HG02870 (cell line): ENCODE measurements around the gene OPN1MW.
"Not testable (repeated sequence)": the region's sequence is repeated elsewhere in the genome, so short reads cannot be mapped to it uniquely, and the experiment has no call there.

Experiments used
- ATAC-seq: cut with Tn5 transposase; IDR thresholded peaks from one replicate; pipeline ENCODE4 v1.9.1; 2021; ENCODE audit warnings: mild to moderate bottlenecking, moderate library complexity; ENCODE audit not compliant: unreplicated experiment

Gene OPN1MW

GRCh38 chrX:154209670-154210418 is 27.4 kb downstream of the OPN1MW start:
- not testable (repeated sequence) for ATAC-seq

DNA sequence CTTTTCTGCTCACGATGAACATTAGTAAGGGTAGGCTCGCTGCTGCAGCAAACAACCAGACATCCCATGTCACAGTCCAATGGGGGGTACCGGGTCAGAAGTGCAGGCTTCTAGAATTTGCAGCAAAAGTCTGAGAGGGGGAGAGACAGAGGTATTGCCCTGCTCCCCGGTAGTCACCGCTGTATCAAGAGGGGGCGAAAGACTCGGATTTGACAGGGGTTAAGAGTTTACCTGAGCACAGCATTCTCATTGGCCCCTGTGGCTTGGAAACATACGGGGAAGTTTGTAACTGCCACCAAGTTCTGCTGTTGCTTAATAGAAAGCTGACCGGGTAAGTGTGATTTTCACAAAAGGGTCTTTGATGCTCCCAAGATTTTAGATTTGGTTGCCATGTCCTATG is 28.7 kb downstream of the OPN1MW start:
- not testable (repeated sequence) for ATAC-seq

- not testable (repeated sequence) for ATAC-seq
Measured at GRCh38 chrX:154211499-154211898, 29.1 kb downstream of the OPN1MW start.

GRCh38 chrX:154219456-154219855 is 37.1 kb downstream of the OPN1MW start, which contains the start of gene OPN1MW2:
TSS of gene OPN1MW2 (plus strand) at chrX:154219756. CDS start at chrX:154219816, 60 bp downstream.
- not testable (repeated sequence) for ATAC-seq

GRCh38 chrX:154225292-154225691 is 42.9 kb downstream of the OPN1MW start:
- not testable (repeated sequence) for ATAC-seq

DNA sequence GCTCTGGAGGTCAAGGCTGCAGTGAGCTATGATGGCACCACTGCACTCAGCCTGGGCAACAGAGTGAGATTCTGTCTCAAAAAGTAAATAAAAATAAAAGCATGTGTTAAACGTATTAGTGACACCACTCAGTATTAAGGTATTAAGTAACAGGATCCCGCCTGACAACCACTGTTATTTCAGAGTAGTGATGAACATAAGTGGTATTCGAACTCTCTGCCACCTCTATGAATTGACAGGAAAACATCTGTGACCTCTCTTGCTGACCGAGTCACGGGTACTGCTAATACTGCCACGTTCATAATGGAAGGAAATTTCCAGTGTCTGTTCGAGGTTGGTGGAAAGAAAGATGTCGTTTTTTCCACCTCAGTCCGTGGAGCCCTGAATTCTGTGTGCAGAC is 44.3 kb downstream of the OPN1MW start:
- ATAC-seq = not testable (repeated sequence)

- not testable (repeated sequence) for ATAC-seq
Measured at GRCh38 chrX:154231443-154231842, 49.0 kb downstream of the OPN1MW start.

- ATAC-seq = not testable (repeated sequence)
Measured at GRCh38 chrX:154233620-154234019, 51.2 kb downstream of the OPN1MW start.

- ATAC-seq = not testable (repeated sequence)
Measured at GRCh38 chrX:154238939-154239559, 56.7 kb downstream of the OPN1MW start.

DNA sequence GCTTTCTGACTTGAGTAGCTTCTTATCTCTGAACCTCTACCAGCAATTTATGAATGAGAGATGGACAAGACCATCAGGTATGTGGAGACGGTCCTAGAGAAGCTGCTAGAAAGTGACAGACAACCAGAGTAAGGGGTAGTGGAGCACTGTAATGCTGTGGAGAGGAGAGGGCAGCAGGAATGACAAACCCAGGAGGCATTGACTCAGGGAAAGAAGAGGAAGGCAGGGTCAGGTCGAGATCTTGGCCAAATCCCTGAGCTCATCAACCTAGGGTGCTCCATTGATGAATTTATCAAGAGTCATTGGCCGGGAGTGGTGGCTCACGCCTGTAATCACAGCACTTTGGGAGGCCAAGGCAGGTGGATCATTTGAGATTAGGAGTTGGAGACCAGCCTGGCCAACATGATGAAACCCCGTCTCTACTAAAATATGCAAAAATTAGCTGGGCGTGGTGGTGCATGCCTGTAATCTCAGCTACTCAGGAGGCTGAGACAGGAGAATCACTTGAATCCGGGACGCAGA is 57.6 kb downstream of the OPN1MW start:
- not testable (repeated sequence) for ATAC-seq
